DMS79 treated with DMSO at 0.1 percent for 48 hours (cell line): ENCODE data around the gene SLC16A9.

Experiments used
- DNase-seq: peaks from one replicate; lab custom pipeline; 2025; lab: John Stamatoyannopoulos, UW

Gene SLC16A9

DNA sequence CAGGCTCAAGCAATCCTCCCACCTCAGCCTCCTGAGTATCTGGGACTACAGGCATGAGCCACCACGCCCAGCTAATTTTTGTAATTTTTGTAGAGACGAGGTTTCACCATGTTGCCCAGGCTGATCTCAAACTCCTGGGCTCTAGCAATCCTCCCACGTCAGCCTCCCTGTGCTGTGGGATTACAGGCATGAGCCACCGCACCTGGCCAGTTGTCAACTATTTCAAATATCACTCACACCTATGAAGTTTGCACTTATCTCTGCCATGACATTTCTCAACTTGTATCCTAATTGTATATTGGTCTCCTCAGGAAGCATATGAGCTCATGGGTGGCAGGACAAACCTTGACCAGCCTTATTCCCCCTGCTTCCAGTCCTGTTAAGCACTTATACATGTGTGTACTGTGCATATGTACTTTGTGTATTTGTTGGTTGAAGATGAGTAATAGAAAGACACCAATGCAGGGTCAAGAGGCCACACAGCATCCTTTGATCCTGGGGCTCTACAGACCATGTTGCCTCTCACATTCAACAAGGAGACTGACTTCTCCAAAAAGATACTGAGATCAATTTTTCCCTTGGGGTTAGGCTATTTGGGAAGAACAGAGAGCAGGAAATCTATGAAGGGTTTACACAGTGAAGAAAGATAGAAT lies 82.2 kb downstream of the SLC16A9 start:
- DNase-seq, result no peak

DNA sequence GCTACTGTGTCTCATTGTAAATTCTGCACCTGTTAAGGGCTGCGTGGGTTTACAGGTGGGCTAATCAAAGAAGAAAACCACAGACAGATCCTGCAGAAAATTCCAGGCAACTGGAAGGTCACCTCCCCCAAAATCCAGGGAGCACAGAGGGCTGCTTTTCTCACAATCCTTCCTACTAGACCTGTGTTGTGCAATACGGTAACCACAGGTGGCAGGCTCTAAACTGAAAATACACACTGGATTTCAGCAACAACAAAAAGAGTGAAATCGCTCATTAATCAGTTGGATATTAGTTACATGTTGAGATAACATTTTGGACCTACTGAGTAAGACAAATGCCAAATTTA lies 83.2 kb downstream of the SLC16A9 start:
- no peak for DNase-seq

DNA sequence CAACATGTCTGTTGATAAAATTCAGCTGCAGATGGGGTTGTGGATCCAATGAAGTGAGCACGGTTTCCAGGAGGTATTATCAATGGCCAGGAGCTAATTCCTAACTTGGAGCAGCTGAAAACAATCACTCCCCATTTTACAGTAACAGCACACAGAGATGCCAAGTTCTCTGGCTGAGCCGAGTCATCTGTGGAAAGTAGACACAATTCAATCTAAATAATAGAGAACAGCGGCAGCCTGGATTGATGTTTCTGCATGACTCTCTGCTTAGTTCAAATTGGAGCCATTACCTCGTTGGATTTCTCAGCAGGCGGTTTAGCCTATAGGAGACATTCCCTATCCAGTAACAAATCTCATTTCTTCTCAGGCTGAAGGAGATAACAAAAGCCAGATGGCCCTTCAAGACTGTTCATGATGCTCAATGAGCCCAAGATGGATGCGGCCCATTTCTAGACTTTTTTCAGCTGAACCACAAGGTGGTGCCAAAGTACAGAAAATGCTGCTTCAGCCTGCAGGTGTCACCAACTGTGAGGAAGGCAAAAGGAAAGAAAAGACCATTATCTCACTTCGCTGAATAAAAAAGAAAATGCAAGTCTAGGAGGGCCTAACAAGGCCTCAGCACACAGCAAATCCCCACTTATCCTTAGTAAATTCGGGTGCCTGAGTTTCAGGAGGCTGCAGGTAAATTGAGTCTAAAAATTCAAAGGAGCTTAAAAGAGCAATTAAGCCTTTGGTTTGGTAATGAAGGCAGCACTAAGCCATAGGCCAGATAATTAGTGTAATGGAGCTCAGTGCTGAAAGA lies 83.7 kb downstream of the SLC16A9 start:
- peak; percentile 49 for DNase-seq

DNA sequence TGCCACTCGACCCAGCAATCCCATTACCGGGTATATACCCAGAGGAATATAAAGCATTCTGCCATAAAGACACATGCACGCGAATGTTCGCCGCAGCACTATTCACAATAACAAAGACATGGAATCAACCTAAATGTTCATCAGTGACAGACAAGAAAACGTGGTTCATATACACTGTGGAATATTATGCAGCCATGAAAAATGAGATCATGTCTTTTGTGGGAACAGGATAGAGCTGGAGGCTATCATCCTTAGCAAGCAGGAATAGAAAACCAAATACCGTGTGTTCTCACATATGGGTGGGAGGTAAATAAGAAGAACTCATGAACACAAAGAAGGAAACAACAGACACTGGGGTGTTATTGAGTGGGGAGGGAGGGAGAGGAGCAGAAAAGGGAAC lies 84.7 kb downstream of the SLC16A9 start:
- no peak for DNase-seq

DNA sequence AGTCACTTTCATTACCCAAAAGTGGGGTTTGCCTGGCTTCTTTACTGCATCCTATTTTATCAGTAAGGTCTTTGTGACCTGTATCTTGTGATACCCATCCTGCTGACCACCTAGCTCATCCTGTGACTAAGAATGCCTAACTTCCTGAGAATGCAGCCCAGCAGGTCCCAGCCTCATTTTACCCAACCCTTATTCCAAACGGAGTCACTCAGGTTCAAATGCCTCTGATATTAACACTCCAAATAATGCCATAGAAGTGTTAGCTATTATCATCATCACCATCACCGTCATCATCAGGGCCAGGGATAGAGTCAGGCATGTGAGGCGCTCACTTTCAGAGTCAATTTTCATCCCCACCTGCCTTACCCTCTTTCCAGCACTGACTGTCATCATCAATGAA lies 85.5 kb downstream of the SLC16A9 start:
- DNase-seq, result no peak

DNA sequence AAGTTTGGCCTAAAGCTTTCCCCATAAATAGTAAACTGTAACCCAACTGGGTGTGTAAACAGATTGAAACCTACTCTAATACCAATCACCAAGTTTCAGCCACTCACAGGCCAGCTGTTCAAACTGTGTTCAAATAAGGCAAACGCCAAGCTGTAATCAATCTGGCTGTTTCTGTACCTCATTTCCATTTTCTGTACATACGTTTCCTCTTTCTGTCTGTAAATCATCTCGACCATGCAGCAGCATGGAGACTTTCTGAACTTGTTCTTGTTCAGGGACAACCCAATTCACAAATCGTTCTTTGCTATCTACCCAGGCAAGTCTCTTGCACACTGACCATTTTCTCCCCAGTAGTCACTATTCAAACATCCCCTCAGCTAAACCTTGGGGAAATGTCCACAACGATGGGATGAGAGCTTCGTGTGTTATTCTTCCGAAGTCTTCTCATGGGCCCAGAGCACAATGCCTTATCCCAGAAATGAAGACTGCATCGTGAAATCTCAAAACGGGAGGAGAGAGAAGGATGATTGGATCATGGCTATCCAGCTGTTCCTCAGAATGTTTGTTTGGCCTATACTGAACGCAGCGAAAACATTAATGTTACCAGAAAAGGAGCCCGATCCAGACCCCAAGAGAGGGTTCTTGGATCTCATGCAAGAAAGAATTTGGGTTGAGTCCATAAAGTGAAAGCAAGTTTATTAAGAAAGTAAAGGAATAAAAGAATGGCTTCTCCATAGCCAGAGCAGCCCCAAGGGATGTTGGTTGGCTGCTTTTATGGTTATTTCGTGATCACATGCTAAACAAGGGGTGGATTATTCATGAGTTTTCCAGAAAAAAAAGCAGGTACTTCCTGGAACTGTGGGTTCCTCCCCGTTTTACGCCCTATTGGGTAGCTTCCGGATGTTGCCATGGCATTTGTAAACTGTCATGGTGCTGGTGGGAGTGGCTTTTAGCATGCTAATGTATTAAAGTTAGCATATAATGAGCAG lies 86.2 kb downstream of the SLC16A9 start:
- DNase-seq, result no peak

DNA sequence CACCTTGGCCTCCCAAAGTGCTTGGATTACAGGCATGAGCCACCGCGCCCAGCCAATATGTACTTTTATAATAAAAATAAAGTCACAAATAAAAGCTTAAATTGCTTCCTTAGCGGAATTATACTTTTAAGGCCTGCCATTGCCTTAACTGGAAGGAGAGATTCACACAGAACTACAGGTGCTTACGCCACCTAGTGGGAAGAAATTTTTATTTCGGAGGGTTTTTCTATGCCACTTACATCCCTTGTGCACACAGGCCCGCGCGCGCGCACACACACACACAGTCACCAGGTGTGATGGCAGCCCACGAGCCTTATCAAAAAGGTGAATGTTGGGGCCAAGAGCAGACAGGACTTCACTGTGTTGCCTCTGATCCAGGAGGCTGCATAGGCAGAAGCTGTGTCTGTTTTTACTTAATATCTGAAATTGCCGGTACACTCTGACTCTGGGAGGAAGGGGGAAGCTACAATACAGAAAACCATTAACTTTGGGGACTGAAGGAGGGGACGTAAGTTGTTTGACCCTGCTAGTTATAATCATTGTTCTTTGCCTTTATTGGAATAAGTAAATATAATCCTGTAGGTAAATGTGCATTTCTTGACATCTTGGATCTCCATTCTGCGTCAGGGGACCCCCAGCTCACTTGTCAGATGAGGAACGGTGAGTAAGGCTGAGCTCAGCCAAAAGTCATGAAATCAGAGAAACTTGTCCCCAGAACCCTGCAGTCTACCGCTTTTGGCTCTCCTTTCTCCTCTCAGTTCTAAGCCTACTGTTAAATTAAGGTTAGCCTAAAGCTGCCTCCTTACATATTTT lies 87.1 kb downstream of the SLC16A9 start:
- DNase-seq, result no peak

DNA sequence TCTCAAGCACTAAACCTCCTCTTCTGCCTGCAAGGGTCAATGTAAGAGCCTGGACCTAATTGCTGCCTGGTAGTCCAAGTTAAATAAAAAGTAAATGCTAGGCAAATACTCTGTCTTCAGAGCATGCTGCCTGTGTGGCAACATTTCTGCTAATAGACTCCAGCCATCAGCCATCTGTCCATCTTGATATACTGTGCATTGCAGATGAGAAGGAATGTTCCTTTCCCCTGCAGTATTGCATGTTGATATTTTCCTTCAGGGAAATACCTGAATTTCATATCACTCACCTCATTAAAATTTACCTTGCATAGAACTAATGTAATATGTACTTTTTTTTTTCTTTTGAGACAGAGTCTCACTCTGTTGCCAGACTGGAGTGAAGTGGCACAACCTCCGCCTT lies 87.9 kb downstream of the SLC16A9 start:
- DNase-seq, result no peak

DNA sequence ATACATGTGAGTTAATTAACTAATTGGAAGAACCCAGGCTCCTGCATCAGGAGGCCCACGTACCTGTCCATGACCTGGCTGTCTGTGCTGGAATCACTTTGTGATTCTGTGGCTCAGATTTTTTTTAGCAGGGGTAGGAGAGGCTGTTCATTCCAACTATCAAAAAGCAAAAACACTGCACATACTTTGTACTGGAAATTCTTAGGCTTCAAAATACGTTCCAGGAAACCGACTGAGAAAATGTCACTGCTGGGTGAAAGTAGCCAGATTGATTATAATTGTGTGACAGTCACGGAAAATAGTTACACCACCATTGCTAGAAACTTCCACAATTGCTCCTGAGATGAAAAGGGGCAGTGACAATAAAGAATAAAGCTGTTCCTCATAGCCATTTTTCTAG lies 91.0 kb downstream of the SLC16A9 start:
- no peak for DNase-seq

DNA sequence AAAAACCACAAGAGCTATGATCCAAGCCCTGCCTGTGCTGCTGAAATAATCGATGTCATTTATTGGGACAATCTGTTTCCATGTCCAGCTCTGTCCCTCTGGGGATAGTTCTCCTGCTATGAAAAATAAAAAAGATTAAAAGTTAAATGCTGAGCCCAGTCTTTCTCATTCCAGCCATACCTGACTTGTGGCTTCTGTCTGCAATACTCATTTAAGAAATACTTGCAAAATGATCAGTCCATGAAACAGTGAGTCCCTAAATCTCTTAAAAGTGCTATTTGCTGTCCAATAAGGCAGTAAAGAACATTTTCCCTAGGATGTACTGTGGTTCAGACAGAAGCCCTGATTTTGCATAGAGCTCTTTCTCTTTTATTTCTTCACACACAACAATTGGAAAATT lies 91.7 kb downstream of the SLC16A9 start:
- DNase-seq, result no peak

DNA sequence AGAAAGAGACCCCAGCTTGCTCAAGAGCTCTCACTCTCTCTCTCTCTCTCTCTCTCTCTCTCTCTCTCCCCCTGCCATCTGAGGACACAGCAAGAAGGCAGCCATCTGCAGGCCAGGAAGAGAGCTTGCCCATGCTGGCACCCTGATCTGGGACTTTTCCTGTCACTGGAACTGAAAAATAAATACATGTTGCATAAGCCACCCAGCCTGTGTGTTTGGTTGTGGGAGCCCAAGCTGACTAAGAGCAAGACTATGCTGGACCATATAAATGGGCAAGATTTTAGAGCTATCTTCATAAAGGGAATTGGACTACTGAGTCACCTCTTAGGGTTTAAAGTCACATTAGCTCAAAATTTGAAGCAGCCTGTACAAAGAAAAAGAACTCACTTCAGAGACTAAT lies 98.6 kb downstream of the SLC16A9 start:
- peak; percentile 96 for DNase-seq

DNA sequence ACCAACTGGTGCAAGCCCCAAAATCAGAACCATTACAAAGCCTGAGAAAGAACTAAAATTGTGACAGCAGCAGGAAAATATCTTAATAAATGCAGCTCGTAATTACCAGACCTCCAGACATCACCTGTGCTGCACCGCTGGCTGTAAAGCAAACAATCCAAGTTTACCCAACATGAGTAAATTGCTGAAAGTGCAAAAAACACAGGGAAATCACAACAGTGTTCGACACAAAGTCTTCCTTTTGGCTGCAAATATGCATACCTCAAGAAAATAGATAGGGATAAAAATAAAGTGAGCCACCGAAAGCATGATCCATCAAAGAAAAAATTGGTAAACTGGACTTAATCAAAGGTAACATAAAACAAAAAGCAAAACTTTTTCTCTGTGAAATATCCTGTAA lies 101.7 kb downstream of the SLC16A9 start:
- no peak for DNase-seq

DNA sequence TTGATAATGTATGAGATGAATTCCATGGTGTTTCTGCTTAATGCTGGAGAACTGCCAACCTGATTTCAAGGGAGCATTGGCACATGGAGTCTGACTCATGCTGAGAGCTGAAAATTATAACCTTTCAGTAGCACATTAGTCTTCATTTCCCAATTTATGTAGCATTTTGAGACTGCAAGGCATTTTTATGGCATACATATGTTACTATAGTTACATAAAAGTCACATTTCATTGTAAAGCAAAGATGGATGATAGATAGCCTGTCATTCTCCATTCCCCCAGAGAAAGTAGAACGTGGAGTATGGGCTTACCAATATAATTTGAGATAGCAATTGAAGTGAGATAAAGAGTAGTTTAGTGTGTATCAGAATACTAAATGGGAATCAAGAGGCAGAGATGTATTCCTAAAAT lies 103.1 kb downstream of the SLC16A9 start:
- no peak for DNase-seq

DNA sequence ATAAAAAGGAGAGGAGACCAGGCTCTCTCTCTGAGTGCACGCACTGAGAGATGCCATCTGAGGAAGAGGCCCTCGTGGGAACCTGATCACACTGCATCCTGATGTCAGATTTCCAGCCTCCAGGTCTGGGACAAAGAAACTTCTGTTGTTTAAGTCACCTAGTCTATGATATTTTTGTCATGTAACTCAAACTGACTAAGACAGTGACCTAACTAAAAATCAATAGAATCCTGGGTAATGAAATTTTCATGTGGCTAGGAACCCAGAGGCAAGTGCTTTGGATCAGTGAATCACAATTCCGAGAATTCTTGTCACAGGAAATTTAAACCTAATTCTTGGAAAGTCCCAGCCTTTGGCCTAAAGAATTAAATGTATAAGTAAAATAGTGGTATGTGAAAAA lies 107.7 kb downstream of the SLC16A9 start:
- no peak for DNase-seq
